ENCODE measurements around the gene RAB23.
"Not testable (repeated sequence)": the region's sequence is repeated elsewhere in the genome, so short reads cannot be mapped to it uniquely, and the experiment has no call there.

RAB23 gene

DNA sequence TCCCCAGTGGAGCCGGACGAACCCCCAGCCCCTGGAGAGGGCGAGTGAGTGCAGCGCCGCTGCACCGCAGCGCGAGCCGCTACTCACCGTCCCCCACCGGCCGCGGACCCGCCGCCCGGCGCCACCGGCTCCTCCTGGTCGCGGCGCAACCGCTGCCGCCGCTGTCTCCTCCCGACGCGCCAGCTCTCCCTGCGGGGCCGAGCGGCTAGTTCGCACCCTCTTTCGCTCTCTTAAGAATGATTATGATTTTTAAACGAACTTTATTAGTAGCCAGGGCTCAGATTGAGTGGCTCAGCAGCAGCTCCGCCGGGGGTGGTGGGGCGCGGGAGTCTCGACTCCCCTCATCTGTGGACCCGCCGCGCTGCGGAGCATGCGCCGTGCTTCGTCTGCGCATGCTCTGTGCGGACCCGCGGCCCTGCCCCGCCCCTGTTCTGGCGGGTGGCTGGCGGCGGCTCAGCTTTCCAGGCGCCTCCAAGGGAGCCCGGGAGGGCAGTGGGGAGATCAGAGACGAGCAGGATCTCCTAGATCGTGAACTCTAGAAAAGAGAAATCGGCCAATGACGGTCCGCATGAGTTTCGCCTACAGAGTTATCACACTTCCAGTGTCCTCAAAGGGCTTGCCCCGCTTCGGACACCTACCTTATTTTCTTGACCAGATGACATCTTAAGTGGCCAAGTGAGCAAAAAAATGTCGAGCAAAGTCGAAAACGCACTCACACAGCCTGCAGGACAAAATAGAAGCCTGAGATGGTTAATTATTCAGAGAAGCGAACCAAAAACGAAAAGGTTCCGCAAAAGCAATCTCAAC is at the start of gene RAB23:
Gene RAB23, minus strand, starts transcription at position 372 of the 807 bp plus-strand sequence. CDS start 11,927 bp downstream, outside the sequence.
- DNase-seq (ENCODE audit: low spot score), result peak; percentile 83

DNA sequence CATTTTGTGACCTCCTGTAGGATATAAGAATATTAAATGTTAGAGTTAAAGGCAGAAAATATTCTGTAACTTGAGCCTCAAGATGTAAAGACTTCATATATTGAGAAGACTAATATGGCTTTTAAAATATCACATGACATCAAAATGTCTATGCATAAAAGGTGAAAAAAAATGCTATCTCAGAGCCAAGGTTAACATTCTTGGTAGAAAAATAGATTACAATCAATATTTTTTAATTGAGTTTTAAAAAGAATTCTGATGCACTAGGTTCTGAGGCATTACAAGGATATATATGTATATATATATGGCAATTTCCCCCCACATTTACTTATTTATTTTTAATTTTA is 46.2 kb upstream of the RAB23 start:
- no peak for DNase-seq (ENCODE audit: low spot score)

DNA sequence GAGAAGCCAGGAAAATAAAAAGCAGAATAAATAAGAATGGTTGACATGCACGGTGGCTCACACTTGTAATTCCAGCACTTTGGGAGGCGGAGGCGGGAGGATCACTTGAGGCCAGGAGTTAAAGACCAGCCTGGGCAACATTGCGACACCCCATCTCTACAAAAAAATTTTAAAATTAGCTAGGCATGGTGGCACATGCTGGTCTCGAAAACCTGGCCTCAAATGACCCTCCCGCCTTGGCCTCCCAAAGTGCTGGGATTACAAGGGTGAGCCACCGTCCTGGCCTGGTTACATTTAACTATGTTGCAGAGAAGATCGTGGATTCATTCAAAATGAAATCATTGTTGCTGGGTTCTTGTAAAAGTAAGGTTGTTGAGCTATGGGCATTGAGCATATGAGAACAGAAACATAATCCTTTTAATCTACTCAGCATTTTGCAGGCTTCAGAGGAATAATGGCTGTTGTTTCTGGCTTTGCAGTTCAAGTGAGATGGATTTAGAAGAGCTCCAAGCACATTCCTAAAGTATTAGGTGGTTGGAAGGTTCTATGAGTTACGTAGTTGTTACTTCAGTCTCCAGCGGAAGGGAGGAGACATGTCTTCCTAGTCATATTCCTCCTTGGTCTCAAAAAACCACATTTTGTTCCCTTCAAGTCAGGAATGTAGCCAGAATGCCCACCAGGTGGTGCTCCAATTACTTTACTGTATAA is 45.6 kb upstream of the RAB23 start:
- no peak for DNase-seq (ENCODE audit: low spot score)

DNA sequence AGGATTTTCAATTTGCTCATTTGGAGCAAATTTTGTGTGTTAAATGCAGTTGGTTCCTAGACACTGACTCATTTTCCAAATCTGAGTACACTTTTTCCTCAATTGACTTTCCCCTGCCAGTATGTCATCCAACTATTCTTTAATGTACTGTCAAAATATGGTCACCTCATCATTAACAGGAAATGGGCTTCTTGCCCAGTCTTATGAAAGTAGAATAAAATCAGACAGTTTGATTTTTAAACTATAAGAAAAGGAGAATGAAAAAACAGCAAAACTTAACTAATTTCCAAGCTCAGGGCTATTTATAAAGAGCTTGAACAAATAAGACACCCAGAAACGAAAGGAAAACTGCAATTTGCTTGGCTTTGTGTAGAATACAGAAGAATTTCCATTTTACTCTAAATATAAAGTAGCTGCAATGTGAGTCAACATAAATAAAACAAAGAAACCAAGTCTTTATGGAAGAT is 43.7 kb upstream of the RAB23 start:
- no peak for DNase-seq (ENCODE audit: low spot score)

DNA sequence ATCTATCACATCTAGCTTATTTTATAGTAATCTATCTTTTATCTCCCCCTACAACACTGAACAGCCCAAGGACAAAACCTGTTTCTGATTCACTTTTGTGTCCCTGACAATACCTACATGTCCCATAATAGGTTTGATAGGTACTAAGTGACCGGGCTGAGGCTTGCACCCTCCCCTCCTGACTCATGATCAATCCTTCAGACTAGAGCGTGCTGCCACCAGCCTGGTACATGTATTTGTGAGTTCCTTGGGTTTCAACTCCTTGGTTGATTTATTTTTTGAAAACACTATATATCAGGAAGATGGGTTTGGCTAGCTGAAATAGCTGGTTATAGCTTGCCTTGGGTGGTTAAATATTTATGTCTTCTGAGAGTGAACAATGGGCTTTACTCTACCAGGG is 41.6 kb upstream of the RAB23 start:
- DNase-seq (ENCODE audit: low spot score), result no peak

DNA sequence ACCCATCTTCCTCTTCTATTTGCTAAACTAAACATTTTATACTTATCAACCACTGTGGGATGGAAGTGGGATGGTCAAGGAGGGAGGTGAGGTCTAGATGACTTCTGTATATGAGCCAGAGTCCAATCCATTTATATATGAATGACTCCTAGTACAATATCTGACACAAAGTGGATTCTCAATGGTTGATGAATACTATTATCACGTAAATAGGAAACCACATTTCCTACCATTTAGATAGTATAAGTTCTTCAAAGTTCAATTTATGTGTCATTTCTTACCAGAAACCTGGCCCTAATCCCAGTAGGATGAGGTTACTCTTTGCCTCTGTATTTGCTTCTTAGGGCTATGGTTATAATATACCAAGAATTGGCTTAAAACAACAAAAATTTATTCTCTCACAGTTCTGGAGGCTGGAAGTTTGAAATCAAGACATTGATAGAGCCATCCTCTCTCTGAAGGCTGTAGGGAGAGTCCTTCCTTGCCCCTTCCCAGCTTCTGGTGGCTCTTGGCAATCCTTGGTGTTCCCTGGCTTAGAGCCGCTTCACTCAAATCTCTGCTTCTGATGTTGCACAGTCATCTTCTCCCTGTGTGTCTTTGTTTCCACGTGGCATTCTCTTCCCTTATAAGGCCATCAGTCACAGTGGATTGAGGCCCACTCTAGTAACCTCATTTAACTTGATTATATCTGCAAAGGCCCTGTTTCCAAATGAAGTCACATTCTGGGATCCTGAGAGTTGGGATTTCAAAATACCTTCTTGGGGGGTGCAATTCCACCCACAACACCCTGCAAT is 41.0 kb upstream of the RAB23 start:
- no peak for DNase-seq (ENCODE audit: low spot score)

DNA sequence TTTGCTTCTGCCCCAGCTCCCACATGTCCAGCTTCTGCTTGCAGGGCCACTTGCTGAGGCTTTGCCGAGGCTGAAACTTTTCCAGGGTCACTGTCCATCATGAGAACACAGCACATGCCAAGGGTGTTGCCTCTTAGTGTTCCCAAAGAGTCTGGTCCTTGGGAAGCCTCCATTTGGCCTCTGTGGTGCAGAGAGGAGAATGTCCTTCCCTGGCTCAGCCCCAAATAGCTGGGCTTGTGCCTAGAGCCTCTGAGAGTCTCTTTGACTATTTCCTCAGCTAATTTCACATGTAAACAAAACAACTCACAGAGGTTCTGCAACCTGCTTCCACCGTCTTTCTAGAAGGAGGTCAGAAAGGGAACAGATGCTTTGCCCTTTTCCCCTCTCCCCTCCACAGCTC is 40.4 kb upstream of the RAB23 start:
- DNase-seq (ENCODE audit: low spot score), result peak; percentile 61

DNA sequence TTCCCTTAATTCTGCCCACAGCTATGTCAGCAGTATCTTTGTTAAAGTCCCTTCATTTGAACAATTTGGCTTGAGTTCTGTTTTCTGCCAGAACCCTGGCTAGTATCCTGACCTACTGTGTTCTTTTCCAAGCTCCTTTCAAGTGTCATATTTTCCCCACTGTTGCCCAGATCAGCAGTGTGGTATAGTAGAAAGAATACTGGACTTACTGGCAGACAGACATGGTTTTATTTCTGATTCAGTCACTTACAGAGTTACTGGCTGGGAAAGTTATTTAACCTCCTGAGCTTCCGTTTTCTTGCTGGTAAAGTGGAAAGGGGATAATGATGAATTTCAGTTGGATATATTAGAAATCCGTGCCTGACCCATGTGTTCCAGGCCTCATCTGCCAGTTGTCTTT is 39.8 kb upstream of the RAB23 start:
- DNase-seq (ENCODE audit: low spot score), result peak; percentile 37

DNA sequence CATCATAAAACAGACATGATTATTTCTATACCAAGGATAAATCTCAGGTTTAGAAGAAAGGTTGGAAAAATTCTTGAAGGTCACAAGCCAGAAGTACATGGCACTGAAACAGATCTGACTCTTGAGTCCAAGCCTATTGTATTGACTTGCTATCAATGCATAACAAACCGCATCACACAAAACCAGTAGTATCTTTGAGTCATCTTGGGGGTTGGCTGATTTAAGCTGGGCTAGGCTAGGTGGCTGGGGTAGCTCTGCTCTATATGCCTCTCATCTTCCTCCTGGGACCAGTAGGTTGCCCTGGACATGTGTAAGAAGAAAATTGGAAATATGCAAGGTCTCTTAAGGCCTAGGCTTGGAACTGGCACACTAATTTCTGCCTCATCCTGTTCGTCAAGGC is 37.0 kb upstream of the RAB23 start:
- DNase-seq (ENCODE audit: low spot score), result no peak

DNA sequence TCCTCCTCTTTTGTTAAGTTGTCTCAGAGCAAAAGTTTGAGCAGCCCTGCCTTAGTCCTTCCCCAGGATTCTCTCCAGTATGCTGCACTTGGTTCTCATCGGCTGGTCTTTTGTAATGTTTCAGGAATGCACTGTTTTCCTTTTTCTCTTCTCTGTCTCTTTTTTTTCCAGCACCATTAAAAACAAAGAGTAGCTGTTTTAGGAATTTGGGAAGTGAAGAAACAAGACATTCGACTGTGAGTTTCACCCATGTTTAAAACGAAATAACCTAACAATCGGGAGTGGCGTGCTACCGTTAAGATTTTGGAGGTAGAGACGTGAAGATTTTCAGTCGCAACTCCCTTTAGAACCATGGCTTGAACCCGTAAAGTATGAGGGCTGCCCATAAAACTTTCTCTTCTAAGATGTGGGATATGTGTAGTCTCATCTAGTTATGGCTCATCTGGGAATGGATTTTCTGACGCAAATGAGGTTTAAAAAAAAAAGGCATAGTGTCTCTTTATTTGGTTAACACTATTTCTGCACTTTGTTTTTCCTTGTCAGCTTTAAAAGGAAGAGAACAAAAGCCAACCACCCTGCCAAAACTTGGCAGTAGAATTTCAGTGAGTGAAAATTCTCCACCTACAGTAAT is 35.9 kb upstream of the RAB23 start:
- no peak for DNase-seq (ENCODE audit: low spot score)

DNA sequence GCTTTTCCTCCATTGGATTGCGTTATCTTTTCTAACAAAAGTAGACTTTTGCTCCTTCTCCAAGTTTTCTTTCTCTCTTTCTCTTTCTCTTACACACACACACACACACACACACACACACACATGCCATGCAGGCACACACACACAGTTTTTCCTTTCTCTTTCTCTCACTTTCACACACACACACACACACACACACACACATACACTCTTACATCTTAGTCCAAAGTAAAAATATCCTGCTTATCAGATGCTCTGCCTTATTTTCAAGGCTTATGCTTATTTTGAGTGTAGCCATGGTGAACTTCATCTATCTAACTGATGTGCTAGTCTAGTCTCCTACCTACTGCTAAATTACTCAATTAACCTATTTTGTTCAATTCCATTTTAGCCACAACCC is 34.4 kb upstream of the RAB23 start:
- no peak for DNase-seq (ENCODE audit: low spot score)

DNA sequence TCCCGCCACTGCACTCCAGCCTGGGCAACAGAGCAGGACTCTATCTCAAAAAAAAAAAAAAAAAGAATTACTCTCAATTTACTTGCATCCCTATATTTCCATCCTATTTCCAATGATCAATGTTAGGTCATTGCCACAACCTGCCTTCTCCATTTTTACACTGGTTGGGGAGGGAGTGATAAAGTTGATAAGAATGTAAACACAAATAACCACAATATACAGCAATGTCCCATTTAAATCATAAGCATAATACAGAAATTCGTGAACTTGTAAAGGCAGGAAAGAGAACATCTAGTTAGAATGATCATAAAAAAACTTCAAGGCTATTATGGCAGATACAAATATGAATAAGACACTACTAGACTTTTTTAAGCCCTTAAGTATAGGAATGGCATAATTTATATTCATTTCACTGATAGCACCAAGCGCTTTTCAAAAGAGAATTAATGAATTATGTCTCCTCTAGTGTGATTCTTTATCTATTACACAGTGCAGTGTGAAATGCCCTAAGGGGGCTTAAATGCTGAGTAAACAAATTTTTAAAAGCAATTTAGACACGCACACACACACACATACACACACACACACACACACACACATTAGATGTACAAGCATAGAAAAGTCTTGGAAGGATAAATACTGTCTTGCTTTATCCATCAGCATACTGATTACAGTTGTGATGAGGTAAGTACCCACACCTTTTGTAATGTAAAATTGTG is 33.5 kb upstream of the RAB23 start:
- no peak for DNase-seq (ENCODE audit: low spot score)

DNA sequence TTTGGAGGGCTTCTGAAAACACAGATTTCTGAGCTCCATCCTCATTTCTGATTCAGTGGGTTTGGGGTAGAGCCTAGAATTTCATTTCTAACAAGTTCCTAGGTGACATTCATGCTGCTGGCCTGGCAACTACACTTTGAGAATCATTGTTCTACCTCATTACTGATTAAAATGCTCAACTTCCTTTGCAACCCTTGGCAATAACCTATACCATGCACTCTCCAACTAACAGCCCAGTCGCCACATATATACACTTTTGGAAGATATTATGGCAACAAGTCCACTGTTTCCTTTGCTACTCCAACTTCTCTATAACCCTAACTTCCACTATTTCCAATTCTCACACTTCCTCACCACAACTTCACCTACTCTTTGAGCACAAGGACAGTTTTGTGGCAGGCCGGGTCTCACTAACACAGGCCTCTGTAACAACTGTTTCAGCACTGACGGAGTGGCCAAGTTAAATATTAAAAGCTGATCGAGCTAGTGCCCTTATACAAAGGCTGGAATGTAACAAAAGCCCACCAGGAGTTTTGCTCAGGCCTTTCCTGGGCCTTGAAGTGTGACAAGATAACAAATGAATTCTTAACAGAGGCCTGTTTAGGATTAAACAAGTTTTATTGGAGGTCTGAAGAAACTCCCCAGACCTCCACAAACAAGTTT is 32.1 kb upstream of the RAB23 start:
- DNase-seq (ENCODE audit: low spot score), result no peak

DNA sequence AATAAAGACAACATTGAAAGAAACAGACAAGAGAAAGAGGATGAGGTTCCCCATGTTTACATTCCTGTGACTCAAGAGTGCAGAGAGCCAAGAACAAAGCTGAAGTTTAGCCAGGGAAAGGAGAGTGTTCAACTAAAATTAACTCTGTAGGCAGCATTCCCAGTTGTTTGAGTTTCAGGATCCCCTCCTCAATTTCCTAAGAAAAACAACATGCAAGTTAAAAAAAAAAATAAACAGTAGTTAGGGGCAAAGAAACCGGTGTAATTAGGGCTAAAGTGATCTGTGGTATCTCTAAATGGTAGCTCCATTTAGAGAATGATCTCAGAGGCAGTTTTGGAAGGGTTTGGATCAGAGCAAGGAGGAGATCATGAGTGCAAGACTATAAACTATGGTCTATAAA is 30.9 kb upstream of the RAB23 start:
- DNase-seq (ENCODE audit: low spot score), result no peak

DNA sequence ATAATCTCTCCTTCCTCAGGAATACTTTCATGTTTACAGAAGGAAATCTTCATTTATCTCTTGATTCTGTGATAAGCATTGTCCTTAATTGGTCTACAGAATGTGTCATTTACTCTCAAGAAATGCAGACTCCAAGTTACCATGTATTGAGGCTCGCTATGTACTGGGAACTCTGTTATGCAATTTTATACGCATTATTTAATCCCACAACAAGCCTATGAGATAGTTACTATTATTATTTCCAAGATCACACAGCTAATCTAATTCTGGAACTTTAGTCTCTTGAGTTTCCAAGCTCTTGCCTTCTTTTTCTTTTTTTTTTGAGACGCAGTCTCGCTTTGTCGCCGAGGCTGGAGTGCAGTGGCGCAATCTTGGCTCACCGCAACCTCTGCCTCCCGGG is 30.0 kb upstream of the RAB23 start:
- DNase-seq (ENCODE audit: low spot score), result no peak

DNA sequence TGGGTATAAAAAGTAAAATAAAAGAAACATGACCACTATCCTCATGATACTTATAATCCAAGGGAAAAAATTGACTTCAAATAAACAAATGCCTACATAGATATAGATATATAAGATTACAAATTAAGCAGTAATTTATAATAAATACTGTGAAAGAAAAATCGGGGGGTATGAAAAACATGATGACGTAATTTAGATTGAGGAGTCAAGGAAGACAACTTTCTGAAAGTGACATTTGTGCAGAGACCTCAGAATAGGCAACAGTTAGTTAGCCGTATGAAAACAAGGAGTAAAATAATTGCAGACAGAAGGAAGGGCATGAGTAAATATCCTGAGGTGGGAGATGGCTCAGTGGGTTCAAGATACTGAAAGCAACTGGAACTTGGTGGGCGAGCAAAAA is 28.2 kb upstream of the RAB23 start:
- no peak for DNase-seq (ENCODE audit: low spot score)

DNA sequence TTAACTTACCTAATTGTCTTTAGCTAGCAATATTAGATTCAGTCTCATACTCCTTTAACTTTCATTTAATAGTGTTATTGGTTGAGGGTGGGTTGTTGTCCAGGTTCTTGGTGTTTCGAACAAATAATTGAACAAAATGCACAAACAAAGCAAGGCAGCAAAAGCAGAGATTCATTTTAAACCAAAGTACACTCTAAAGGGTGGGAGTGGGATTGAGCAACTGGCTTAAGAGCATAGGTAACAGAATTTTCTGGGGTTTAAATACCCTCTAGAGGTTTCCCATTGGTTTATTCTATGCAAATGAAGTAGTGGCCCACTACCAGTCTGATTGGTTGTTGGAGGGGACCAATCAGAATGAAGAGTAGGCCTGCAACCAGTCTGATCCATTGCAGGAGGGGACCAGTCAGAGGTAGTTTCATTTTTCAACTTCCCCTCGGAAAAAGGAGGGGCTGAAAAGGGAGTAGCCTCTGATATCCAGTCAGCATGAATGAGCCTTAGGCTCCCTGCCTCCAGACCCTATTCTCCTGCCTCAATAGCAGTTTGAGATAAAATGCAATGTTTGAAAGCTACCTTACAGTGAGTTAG is 26.3 kb upstream of the RAB23 start:
- DNase-seq (ENCODE audit: low spot score), result no peak

DNA sequence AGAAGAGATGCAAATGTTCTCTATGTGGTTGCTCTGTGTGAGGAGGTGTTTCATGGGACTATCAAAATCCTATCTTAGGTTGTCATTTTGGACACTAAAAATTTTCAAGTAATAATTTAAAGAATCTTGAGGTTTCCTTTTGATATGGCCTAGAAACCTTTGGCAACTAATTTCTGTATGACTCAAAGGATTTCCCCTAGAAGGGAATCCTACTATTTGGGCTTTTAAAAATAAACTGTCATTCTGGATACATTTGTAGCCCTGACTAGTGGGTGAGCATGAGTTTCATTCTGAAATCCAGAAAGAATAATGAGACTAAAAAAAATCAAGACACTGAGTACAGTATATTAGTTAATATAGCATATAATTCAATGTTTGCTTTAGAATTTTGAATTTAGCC is 25.5 kb upstream of the RAB23 start:
- no peak for DNase-seq (ENCODE audit: low spot score)

DNA sequence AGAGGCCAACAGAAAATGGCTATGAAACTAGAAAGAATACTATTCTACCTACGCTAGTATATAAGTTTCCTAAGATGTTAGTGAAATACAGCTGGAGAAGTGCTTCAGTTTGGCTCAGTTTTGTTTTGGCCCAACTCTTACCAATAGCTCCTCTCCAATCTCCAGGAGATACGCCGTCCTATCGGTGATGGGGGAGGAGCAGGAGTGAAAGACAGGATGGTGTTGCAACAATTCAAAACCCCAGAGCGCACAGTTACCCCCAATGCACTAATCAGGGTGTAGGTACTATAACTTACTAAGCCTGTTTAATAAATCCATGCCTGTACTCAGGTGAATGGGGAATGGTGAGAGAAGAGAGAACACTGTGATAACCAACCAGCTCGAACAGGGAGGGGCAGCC is 24.2 kb upstream of the RAB23 start:
- no peak for DNase-seq (ENCODE audit: low spot score)

DNA sequence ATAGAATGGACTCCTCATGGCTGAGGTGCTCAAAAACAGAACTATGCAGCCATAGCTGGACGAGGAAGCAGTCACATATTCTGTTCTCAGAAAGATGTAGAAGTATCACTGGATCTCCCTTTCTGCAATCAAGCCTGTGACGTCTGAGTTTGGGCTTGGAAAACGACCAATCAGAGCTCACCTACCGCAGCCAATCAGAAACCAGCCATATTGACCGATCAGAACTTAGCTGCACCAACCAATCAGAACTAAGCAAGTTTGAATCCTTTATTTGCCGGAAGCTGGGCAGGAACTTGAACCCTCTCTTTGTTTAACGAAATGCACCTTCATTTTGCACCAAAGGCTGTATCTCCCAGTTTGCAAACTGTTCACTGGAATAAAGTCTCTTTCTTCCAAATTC is 21.8 kb upstream of the RAB23 start:
- DNase-seq (ENCODE audit: low spot score), result no peak

DNA sequence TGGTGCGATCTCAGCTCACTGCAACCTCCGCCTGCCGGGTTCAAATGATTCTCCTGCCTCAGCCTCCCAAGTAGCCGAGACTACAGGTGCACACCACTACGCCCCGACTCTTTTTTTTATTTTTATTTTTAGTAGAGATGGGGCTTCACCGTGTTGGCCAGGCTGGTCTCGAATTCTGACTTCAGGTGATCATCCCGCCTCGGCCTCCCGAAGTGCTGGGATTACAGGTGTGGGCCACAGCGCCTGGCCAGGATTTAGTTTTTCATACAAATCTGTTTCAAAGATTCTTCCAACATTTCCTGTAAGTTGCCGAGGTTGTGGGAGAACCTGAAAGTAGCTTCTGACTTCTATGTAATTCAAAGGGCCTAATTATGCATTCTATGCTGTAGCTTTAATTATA is 21.4 kb upstream of the RAB23 start:
- not testable (repeated sequence) for DNase-seq (ENCODE audit: low spot score)
